Measurements from ENCODE around the gene NPS. TPM values are rescaled to one million over a fixed set of nuclear protein-coding genes. Genes with fewer than 3 reads are reported as not detected.
A peak's percentile ranks its signal among the peaks of the same experiment; 100 is the strongest.

The NPS gene
- total RNA-seq, 1 experiment from 2014 or later: not detected

DNA sequence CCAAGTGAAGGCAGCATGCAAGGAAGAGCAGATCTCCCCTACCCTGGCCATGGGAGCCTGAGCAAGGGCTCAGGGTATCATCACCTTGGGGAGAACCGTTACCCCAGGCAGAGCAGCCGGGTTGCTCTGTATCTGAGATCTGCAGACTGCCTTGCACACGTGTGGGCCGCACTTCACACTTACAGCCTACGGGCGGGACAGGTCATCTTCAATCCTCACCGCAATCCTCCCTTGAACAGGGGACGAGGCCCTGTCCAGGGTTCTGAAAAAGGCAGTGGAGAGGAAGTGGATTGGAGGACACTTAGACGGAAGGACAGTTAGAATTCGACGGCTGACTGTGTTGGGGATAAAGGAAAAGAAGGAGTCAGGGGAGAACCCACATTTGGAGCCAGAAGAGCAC is 51.4 kb downstream of the NPS start (continued):
- TF ChIP-seq ZNF532 (CRISPR knock-in tag; IDR thresholded peaks at IDR 0.05; ENCODE audit: borderline replicate concordance): no peak
- peak; percentile 39; the same call in 1 of the 2 replicates for TF ChIP-seq USF1 (CRISPR knock-in tag; IDR thresholded peaks at IDR 0.05)
- TF ChIP-seq SP1 (CRISPR knock-in tag; conservative IDR thresholded peaks at IDR 0.05): no peak
- TF ChIP-seq ZSCAN18 (CRISPR knock-in tag; IDR thresholded peaks at IDR 0.05): no peak
- TF ChIP-seq EMX1 (CRISPR knock-in tag; IDR thresholded peaks at IDR 0.05): no peak
- TF ChIP-seq NR2C2 (CRISPR knock-in tag; IDR thresholded peaks at IDR 0.05): peak; percentile 45; the same call in 1 of the 2 replicates
- TF ChIP-seq NFE2L1 (CRISPR knock-in tag; IDR thresholded peaks at IDR 0.05): peak; percentile 71; the same call in 1 of the 2 replicates
- no peak for TF ChIP-seq ERG (CRISPR knock-in tag; IDR thresholded peaks at IDR 0.05)
- TF ChIP-seq FOXK1 (CRISPR knock-in tag; IDR thresholded peaks at IDR 0.05): peak; percentile 44; the same call in 1 of the 2 replicates
- TF ChIP-seq TEAD4 (CRISPR knock-in tag; IDR thresholded peaks at IDR 0.05): peak; percentile 78; the same call in 1 of the 2 replicates
- no peak for TF ChIP-seq FOXJ3 (CRISPR knock-in tag; IDR thresholded peaks at IDR 0.05; ENCODE audit: borderline replicate concordance)
- TF ChIP-seq NR3C1 (CRISPR knock-in tag; conservative IDR thresholded peaks at IDR 0.05; ENCODE audit: low read depth): no peak
- no peak for TF ChIP-seq ZNF317 (CRISPR knock-in tag; IDR thresholded peaks at IDR 0.05; ENCODE audit: borderline replicate concordance, low read depth)

Other genes starting within 250 kb of the NPS start
- 1.2 to 1.7 TPM (median 1.4 TPM) in 3 replicates for gene FOXI2, start 187.9 kb downstream of the NPS start, total RNA-seq (2021)

Measured in WTC11 (cell line).